Amygdala (tissue), 56 donors: ENCODE measurements around the gene MYO9A.

Experiments used
- DNase-seq, 56 donors: peaks; one replicate each; lab custom pipeline; 2025; lab: John Stamatoyannopoulos, UW

The MYO9A gene

GRCh38 chr15:71812966-71813722 is 304.8 kb downstream of the MYO9A start:
- DNase-seq = no peak

GRCh38 chr15:71811752-71812735 is 305.9 kb downstream of the MYO9A start:
- DNase-seq = no peak

GRCh38 chr15:71811036-71811736 is 306.8 kb downstream of the MYO9A start:
- no peak for DNase-seq

GRCh38 chr15:71810256-71811035 is 307.5 kb downstream of the MYO9A start, which contains the start of gene NR2E3:
Gene NR2E3, plus strand, starts transcription at chr15:71810554. Its CDS starts 190 bp downstream, at chr15:71810744.
- DNase-seq = no peak

- no peak for DNase-seq
Measured at GRCh38 chr15:71809346-71809745, 308.6 kb downstream of the MYO9A start.

GRCh38 chr15:71808311-71809020 is 309.5 kb downstream of the MYO9A start:
- DNase-seq = no peak

GRCh38 chr15:71807691-71808091 is 310.3 kb downstream of the MYO9A start:
- DNase-seq = no peak

- DNase-seq = no peak
Measured at GRCh38 chr15:71807125-71807629, 310.8 kb downstream of the MYO9A start.

GRCh38 chr15:71806452-71806931 is 311.5 kb downstream of the MYO9A start:
- DNase-seq = no peak

- no peak for DNase-seq
Measured at GRCh38 chr15:71804695-71805470, 313.1 kb downstream of the MYO9A start.

- DNase-seq = no peak
Measured at GRCh38 chr15:71804226-71804625, 313.7 kb downstream of the MYO9A start.

- DNase-seq = no peak
Measured at GRCh38 chr15:71802770-71803169, 315.2 kb downstream of the MYO9A start.

- no peak for DNase-seq
Measured at GRCh38 chr15:71801935-71802655, 315.9 kb downstream of the MYO9A start.

- peak in 20 of 56 donors; percentile 1 to 68 (median 12) for DNase-seq
Measured at GRCh38 chr15:71800835-71801745, 316.9 kb downstream of the MYO9A start.

GRCh38 chr15:71800190-71800589 is 317.8 kb downstream of the MYO9A start:
- no peak for DNase-seq

GRCh38 chr15:71798641-71799040 is 319.3 kb downstream of the MYO9A start:
- DNase-seq = no peak
